Renal cortical epithelial cell (primary cell): Measurements from ENCODE around the gene EID3. TPM values are rescaled to one million over a fixed set of nuclear protein-coding genes. Genes with fewer than 3 reads are reported as not detected.
"Not testable (repeated sequence)": the region's sequence is repeated elsewhere in the genome, so short reads cannot be mapped to it uniquely, and the experiment has no call there.

ENCODE experiments used
- DNase-seq: peaks from one replicate; pipeline ENCODE4 v3.0.0-alpha.2; 2011; ENCODE audit warnings: low read depth
- total RNA-seq: library from RNA; depleted of rRNA; stranded (reverse); fragments of >200 nt; gene quantifications from 2 replicates; pipeline ENCODE4 v1.2.3, GENCODE V29; 2014

Gene EID3
- total RNA-seq: 3.5 and 8.5 TPM in 2 replicates

DNA sequence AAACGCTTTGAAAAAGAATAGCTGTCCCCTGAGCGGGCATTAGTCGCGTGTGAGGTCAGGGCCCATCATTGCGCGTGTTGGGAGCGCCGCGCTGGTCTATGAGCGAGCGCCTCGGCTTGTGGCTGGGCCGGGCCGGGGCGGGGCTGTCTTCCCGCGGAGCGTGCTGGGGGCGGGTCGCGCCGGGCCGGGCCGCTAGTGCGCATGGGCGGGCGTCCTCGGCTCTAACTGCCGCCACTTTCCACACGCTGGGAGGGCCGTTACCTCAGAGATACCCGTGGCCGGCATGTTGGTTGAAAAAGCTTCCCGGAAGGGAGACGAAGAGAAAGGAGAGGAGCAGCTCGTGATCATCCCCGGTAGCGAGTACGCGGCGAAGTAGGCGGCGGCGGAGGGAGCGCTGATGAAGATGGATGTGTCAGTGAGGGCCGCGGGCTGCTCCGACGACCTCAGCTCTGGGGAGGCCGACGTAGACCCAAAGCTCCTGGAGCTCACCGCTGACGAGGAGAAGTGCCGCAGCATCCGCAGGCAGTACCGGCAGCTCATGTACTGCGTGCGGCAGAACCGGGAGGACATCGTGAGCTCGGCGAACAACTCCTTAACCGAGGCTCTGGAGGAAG, at the start of gene EID3:
Gene EID3, plus strand, starts transcription at position 202 of the 614 bp plus-strand sequence. Its CDS starts 196 bp downstream, at position 398.
- DNase-seq: no peak

DNA sequence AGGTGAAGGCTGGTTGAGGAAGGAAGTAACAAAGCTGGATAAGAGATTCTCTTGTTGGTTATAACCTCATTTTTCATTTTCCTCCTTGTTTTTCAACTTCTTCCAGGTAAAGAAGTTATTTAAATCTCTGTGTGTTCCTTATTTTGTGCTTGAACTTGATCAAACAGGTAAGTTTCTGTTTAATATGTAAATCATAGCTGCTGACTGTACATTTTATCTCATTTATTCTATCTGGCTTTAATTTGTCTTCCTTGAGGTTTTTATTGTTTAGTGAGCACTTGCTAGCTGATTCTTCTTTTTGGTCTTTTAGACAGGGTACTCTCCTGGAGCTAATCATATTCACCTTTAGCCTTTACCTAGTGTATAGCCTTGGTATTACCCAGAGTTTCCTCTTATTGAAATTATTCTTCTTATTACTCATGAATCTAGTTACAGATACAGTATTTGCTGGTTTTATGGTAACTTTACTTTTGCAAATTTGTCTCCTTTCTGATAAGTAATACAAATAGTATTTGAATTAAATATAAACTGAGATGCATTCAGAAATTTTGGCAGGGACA, 45.5 kb upstream of the EID3 start:
- DNase-seq: no peak

DNA sequence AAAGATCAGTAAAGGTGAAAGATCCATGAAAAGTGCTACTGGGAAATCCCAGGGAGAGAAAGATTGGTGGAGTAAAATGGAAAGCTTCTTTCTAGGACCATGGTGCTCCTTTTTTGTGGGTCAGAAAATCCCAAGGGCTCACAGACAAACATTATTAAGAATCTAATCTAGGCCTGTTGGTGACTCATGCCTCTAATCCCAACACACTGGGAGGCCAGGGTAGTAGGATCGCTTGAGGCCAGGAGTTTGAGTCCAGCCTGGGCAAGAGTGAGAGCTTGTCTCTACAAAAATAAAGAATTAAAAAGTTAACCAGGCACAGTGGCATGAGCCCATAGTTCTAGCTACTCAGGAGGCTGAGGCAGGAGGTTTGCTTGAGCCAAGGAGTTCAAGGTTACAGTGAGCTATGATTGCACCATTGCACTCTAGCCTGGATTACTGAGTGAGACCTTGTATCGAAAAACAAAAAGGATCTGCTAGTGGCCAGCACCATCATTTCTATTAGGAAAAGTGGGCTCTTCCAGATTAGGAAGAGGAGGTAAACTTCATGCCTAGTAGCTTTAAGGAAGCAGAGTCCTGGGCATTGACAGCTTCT, 45.0 kb upstream of the EID3 start:
- no peak for DNase-seq

DNA sequence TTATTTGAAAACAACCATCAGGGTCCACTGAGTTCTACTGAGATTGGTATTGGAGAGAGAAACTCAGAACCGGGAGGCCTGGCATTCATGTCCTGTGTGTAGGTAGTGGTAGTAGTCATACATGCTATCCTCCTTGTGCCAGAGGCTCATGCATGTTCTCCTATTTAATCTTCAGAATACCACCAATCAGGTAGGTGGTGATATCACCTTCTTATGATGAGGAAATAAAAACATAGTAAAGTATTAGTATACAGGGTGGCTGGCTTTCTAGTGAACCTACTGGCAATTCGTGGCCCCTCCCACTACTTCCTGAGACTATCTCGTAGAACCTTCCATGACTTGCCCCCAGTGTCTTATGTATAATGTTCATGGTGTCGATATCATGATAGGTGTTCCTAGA, 40.5 kb upstream of the EID3 start:
- no peak for DNase-seq

DNA sequence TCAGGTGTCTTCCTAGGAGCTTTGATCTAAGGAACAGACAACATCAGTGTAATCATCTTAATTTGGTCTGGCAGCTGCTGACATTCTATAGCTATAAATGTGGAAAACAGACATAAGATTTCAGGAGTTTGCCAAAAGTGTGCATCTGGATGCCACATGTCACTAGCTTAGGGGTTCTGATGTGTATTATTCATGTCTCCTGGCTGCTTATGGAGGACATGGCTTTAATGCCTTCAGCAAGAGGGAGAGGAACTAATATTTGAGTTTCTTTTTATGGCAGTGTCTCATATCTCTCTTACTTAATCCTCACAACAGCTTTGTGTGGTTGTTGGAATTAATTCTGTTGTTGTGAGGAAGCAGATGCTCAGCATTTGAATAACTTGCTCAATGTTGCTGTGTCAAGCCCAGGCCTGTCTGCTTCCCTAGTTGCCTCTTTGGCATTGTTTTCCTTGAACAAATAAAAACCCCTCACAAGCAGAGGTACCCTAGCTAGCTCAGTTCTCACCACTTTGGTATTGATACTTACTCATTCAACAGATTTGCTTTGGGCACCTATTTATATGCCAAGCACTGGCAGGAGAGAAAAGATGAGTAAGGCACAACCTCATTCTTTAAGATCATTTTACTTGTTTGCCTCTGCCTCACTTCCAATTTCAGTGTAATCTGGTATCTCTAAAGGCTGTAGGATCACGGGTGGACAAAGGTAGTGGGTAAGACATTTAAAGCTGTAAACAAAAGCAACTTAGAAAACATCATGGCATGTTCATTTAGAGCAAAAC, 39.8 kb upstream of the EID3 start:
- DNase-seq: no peak

DNA sequence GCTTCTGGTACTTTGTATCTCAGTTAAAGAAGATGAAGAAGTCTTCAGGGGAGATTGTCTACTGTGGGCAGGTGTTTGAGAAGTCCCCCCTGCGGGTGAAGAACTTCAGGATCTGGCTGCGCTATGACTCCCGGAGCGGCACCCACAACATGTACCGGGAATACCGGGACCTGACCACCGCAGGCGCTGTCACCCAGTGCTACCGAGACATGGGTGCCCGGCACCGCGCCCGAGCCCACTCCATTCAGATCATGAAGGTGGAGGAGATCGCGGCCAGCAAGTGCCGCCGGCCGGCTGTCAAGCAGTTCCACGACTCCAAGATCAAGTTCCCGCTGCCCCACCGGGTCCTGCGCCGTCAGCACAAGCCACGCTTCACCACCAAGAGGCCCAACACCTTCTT, 38.1 kb upstream of the EID3 start:
- not testable (repeated sequence) for DNase-seq

DNA sequence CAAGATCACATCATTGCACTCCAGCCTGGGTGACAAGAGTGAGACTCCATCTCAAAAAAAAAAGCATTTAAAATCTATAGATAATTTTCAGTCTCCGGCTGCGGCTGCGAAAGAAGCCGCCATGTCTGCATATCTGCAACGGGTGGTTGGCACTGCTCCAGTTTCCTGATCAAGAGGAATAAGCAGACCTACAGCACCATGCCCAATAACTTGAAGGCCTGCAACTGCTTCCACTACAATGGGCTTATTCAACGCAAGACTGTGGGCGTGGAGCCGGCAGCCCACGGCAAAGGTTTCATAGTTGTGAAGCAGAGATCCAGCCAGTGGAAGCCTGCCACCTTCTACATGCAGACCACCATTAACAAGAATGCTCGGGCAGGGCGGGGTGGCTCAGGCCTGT, 30.6 kb upstream of the EID3 start:
- no peak for DNase-seq

DNA sequence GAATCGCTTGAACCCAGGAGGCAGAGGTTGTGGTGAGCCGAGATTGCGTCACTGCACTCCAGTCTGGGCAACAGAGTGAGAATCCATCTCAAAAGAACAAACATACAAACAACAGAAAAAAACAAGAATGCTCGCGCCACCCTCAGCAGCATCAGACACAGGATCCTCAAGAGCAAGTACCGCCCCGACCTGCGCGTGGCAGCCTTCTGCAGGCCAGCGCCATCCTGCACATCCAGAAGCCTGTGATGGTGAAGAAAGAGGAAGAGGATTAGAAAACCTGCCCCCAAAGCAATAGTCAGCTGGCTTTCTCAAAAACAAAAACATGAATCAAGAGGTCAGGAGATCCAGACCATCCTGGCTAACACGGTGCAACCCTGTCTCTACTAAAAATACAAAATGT, 30.0 kb upstream of the EID3 start:
- no peak for DNase-seq

DNA sequence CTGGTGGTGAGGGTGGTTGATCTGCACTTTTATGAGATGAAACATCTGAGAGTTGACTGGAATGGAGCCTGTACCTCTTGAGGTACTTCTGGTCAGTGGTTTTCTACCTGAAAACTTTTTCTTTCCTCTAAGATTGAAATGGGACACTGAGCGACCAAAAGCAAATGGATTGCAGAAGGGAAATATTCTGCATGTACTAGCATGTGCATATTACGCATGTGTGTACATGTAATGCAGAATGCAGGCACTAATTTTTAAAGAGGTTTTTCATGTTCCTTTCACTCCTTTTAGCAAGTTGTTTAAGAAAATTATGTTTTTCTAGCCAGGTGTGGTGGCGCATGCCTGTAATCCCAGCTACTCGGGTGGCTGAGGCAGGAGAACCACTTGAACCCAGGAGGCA, 28.7 kb upstream of the EID3 start:
- DNase-seq: no peak

DNA sequence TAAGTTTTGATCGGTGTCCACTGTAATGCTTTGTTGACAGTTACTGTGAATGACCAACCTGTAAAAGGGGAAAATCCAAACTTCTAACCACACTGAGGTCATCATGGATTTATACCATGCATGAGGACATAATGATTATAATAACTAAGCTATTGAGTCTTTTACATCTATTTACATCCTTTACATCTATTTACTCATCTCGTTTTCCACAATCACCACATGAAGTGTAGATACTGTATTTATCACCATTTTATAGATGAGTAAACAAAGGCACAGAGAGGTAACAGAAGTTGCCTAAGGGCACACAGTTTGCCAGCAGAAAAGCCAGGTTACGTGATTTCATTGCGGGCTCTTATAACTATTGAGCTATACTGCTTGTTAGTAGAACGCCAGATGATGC, 27.9 kb upstream of the EID3 start:
- peak; percentile 82 for DNase-seq

DNA sequence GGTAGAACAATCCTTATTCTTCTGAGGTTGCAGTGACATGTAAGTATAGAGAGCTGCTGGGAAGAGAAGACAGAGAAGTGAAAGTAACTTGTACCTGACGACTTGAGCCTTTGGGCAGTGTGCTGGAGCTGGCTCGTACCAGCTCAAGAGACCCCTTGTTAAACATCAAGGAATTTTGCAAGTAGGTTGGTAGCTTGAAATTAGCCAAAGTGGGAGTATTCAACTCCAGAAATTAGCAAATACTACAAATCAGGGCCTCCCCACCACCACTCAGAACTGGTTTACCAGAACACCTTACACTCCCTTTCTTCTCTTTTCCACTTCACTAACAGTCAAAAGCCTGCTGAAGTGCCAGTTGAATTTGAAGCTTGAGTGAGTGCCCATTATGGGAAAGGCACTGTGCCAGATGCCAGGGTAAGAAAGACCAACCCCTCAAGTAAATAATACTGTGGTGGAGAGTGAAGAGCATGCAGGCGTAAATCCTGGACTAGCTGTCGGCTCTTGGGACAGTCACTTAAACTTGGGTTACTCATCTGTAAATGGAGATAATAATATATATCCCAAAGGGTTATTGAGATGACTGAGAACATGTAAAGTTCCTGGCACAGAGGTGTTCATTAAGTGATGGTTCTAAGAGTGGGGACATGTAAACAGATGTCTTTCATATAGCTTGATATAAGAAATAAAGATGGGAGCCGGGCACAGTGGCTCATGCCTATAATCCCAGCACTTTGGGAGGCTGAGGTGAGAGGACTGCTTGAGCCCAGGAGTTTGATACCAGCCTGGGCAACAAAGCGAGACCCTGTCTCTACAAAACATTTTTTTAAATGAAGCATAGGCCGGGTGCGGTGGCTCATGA, 27.0 kb upstream of the EID3 start:
- DNase-seq: peak; percentile 94

DNA sequence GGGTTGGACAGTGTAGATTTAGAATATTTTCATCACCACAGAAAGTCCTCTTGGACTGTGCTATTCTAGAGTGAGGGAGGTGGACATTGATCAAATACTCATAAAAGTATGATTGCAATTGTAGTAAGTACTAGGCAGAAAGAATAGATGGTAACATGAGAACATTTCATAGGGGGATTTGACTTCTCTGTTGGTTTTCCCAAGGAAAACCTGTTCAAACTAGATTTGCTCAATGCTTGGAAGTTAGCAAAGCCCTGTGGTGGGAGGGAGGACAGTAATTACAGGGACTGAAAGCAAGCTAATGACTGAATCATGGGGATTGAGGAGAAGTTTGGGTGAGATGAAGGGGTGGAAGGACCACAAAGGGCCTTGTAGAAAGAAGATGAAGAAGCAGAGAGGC, 24.4 kb upstream of the EID3 start:
- no peak for DNase-seq

DNA sequence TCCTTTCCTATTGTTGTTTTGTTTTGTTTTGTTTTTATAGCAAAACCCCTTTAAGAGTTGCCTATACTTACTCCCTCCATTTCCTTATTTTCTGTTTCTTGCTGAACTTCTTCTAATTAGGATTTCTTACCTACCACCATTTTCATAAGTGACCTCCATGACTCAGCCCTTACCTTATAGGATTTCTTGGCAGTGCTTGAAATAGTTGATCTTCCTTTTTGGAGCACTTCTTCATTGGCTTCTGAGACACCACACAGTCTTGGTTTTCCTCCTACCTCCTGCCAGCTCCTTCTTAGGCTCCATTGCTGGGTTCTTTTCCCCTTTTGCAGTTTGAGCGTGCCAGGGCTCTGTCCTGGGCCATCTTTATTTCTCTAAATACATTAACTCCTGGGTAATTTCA, 23.4 kb upstream of the EID3 start:
- no peak for DNase-seq

DNA sequence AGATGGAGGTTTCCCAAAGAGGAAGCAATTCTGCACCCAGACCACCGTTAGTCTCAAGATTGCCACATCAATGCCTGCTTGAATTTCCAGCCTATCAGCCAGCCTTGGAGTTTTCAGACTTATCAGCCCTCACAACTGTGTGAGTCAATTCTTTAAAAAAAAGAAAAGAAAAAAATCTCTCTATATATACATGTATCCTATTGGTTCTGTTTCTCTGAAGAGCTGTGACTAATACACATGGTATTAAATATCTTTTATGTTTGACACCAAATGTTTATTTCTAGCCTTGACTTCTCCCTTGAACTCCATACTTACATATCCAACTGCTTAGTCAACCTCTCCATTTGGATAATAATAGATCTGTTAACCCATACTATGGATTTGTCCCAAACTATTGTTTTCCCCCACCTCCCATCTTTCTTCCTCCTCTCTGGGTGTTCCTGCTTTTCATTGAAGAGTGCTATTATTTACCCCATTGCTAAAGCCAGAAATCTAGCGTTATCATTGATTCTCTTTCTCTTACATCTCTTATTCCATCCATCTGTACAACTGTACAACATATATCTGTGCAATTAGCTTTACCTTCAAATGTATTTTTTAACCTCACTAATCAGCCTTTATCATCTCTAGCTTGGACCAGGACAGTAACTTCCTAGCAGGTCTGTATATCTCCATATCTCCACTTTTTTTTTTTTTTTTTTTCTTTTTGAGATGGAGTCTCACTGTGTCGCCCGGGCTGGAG, 22.7 kb upstream of the EID3 start:
- DNase-seq: peak; percentile 95

DNA sequence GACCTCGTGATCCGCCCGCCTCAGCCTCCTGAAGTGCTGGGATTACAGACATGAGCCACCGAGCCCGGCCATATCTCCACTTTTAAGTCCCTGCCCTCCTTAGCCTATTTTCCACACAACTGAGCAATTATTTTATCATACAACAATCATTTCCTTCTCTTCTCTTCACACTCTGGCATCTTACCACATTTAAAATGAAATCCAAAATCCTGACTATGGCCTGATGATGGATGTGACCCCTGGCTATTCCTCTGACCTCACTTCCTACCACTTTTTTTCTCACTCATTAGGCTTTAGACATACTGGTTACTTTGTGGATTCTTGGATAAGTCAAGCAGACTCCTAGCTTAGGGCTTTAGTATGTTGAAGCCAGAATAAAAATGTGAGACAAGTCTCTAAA, 21.9 kb upstream of the EID3 start:
- no peak for DNase-seq

DNA sequence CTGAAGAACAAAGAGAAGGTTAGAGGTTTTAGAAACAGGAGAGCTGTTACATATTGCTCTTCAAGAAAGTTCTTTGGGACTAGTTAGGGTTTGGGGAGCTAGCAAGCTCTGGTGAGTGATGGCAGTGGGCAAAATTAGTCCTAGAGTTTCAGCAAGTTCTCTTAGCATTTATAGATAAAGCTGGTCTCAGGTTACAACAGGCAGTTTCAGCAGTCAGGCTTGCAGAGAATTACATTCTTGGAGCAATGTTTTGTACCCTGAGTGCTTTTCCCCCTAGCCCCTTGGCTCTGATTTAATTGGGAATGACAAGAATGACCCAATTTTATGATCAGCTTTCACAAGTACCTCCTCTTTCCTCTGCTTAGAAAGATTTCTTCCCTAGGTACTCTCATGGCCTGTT, 21.4 kb upstream of the EID3 start:
- no peak for DNase-seq

DNA sequence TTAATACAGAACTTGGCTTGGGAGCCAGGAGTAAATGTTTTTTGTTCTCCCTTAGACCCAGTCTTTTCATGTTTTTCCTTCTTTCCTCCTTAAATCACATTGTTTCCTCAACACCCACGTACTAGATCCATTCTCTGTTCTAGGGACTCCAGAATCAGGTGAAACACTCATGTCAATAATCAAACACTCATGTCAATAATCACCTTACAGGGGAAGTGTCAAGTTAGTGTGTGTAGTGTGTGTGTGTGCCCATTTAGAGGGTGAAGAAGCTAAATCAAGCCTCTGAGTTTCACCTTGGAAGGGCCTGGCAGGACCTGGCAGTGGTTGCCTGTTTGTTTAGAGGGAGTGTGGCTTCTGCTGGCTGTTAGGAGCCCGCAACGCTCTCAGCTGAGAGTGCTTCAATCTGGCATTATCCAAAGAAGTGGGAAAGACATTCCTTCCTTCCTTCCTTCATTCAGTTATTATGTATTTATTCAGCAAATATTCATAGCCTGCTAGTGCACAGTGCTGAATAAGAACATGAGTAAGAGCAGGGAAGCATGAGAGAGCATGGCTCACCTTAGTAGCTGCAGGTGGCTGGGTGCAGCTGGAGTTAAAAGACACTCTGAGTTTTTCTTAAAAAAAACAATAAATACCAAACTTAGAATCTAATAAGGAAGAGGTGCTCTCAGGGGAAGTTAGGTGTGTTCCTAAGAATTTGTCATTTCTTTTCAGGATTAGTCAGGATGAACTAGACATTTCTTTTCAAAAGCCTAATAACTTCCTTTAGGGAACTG, 17.6 kb upstream of the EID3 start:
- DNase-seq: no peak

DNA sequence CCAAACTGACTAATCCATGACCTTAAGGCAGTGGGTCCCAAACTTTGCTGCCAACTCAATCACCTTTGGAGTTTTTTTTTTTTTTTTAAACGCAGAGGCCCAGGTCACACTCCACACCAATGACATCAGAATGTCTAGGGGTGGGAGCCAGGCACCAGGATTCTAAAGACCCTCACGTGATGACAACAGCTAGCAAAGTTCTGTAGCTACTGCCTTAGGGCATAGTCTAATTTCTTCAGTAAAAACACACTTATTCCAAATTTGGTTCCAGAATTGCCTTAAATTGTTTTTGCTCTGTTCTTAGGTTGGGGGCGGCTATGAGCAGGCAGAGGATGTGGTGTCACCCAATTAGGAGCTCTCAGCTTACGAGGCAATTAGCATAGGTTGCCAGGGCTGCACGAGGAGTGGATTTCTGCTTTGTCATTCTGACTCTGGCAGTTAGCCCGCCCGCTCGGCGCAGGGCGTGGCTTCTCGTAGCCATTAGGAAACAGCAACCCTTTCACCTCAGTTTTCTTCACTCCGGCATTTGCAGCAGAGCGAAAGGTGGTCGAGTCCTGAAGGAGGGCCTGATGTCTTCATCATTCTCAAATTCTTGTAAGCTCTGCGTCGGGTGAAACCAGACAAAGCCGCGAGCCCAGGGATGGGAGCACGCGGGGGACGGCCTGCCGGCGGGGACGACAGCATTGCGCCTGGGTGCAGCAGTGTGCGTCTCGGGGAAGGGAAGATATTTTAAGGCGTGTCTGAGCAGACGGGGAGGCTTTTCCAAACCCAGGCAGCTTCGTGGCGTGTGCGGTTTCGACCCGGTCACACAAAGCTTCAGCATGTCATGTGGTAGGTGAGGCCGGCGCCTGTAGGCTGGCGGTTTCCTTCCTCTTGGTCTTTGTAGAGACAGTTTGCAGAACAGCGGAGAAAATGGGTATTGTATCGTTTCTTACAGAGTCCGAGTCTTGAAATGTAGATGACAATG, 16.7 kb upstream of the EID3 start:
- peak; percentile 97 for DNase-seq

DNA sequence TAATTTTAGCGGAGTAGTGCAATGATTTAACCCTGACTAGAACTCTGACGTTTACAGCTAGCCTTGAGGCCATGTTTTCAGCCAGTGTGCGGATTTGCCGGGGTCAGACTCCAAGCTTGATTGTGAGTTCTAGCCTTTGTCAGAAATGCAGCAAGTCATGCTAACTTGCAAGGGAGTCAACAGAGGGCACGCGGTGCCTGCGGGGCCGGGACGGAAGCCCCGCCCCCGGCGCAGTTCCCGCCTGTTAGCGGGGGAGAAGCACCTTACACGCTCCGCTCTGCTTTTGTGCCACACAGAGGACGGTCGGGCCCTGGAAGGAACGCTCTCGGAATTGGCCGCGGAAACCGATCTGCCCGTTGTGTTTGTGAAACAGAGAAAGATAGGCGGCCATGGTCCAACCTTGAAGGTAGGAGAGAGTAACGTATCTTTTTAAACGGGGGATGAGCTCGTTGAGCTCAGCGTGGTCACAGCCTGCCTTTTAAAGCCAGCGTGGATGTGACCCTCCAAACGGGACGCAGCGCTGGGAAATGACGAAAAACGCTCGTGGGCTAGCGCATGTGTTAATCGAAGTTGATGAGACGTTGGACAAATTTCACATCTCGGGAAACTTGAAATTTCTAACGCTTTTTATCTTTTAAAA, 14.8 kb upstream of the EID3 start:
- peak; percentile 90 for DNase-seq
